GM10847 (cell line): ENCODE data around the gene MUC6.

Experiments
- POLR2A ChIP-seq: IDR thresholded peaks from 2 replicates; pipeline ENCODE4 v1.6.1; 2011; ENCODE audit not compliant: insufficient read length; ENCODE audit errors: extremely low read depth

The MUC6 gene, protein sequence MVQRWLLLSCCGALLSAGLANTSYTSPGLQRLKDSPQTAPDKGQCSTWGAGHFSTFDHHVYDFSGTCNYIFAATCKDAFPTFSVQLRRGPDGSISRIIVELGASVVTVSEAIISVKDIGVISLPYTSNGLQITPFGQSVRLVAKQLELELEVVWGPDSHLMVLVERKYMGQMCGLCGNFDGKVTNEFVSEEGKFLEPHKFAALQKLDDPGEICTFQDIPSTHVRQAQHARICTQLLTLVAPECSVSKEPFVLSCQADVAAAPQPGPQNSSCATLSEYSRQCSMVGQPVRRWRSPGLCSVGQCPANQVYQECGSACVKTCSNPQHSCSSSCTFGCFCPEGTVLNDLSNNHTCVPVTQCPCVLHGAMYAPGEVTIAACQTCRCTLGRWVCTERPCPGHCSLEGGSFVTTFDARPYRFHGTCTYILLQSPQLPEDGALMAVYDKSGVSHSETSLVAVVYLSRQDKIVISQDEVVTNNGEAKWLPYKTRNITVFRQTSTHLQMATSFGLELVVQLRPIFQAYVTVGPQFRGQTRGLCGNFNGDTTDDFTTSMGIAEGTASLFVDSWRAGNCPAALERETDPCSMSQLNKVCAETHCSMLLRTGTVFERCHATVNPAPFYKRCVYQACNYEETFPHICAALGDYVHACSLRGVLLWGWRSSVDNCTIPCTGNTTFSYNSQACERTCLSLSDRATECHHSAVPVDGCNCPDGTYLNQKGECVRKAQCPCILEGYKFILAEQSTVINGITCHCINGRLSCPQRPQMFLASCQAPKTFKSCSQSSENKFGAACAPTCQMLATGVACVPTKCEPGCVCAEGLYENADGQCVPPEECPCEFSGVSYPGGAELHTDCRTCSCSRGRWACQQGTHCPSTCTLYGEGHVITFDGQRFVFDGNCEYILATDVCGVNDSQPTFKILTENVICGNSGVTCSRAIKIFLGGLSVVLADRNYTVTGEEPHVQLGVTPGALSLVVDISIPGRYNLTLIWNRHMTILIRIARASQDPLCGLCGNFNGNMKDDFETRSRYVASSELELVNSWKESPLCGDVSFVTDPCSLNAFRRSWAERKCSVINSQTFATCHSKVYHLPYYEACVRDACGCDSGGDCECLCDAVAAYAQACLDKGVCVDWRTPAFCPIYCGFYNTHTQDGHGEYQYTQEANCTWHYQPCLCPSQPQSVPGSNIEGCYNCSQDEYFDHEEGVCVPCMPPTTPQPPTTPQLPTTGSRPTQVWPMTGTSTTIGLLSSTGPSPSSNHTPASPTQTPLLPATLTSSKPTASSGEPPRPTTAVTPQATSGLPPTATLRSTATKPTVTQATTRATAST (N-terminal part only)

GRCh38 chr11:1036303-1036923 is at the start of gene MUC6:
Gene MUC6, minus strand, starts transcription at chr11:1036718. Its CDS starts 63 bp downstream, at chr11:1036655.
- TF ChIP-seq POLR2A = no peak

GRCh38 chr11:1085440-1086170 is 49.1 kb upstream of the MUC6 start:
- no peak for TF ChIP-seq POLR2A

DNA sequence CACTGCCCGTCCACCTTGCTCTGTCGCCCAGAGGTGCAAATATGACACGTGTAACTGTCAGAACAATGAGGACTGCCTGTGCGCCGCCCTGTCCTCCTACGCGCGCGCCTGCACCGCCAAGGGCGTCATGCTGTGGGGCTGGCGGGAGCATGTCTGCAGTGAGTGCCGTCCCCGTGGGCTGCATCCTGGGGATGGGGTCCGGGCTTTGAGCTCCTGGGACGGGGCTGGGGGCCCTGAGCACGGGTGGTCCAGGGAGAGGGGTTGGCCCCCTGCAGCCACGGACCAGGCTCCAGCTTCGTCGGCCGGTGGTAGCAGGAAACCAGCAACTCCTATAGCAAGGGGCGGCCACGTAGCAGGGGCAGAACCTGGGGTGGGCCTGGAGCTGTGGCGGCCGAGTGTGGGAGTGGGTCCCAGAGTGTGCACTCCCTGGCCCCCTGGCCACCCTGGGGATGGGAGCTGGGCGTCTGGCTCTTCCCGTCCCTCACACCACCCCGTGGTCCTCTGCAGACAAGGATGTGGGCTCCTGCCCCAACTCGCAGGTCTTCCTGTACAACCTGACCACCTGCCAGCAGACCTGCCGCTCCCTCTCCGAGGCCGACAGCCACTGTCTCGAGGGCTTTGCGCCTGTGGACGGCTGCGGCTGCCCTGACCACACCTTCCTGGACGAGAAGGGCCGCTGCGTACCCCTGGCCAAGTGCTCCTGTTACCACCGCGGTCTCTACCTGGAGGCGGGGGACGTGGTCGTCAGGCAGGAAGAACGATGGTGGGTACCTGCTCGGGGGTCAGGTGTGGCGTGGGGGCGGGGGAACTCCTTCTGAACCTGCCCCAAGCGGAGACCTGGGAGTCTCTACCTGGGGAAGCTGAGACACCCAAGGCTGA is 48.3 kb upstream of the MUC6 start:
- no peak for TF ChIP-seq POLR2A

DNA sequence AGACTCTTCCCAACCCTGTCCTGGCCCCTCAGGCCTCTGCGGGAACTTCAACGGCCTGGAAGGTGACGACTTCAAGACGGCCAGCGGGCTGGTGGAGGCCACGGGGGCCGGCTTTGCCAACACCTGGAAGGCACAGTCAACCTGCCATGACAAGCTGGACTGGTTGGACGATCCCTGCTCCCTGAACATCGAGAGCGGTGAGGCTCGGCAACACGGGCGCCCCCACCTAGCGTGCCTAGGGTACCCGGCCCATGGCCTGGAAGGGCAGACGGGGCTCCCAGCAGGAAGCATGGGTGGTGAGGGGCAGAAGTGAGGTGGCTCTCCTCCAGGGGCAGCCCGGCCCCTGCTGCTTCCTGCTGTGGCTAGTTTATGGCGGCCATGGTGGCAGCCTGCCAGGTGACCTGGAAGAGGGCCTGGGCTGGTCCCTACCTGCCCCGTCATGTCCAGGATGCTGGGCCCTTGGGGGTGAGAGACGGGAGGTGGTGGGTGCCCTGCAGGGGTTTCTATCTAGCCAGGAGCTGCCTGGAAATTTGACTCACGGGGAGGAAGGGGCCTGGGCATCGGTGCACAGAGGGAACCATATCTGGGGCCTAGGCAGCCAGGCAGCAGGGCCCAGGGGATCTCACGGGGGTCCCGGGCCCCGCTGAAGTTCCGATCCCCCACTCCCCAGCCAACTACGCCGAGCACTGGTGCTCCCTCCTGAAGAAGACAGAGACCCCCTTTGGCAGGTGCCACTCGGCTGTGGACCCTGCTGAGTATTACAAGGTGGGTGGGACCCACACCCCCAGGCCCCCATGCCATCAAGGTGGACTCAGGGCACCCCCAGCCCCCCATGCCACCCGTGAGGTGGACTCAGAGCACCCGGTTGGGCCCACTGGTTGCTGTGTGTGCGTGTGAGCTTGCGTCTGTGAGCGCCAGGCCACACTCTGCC is 47.4 kb upstream of the MUC6 start:
- no peak for TF ChIP-seq POLR2A

GRCh38 chr11:1082728-1083620 is 46.5 kb upstream of the MUC6 start:
- TF ChIP-seq POLR2A = no peak

GRCh38 chr11:1082346-1082727 is 45.8 kb upstream of the MUC6 start:
- TF ChIP-seq POLR2A = no peak

- TF ChIP-seq POLR2A = no peak
These were observed 45.2 kb upstream of the MUC6 start for GRCh38 chr11:1081601-1082311.

GRCh38 chr11:1078191-1078601 is 41.7 kb upstream of the MUC6 start:
- no peak for TF ChIP-seq POLR2A

DNA sequence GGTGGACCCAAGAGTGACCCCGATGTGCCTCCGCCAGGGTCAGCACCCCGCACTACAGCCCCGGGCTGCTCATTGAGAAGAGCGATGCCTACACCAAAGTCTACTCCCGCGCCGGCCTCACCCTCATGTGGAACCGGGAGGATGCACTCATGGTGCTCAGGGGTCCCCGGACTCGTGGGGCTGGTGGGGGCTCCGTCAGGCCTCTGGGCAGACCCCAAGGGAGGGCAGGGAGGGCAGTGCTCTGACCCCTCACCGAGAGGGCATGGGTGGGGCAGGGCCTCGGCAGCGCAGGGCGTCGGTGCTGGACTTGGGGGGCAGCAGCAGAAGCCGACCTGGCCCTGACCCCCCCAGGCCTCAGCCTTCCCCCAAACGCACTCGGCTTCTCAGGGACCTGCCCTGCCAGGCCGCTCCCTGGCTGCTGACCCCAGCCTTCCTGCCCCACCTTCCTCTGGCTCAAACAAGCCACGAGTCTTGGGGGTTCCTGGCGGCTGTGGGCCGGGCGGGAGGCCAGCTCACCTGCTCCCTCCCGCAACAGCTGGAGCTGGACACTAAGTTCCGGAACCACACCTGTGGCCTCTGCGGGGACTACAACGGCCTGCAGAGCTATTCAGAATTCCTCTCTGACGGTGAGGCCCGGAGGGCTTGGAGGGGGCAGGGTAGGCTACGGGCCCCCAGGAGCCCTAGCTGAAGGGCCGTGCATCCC is 41.0 kb upstream of the MUC6 start:
- TF ChIP-seq POLR2A = no peak

- TF ChIP-seq POLR2A = no peak
These were observed 40.5 kb upstream of the MUC6 start for GRCh38 chr11:1077033-1077416.

- no peak for TF ChIP-seq POLR2A
These were observed 39.6 kb upstream of the MUC6 start for GRCh38 chr11:1076061-1076665.
